IPS-11a (cell line): Measurements from ENCODE around the gene TBC1D10A.

Experiments
- H3K4me3 ChIP-seq: one replicate; pipeline ENCODE4 v1.5.1; 2013; ENCODE audit warnings: low read depth, low read length, control low read depth

Gene TBC1D10A

GRCh38 chr22:30321461-30321860 is 5.3 kb downstream of the TBC1D10A start:
- H3K4me3 ChIP-seq, result no peak overlapping the region

DNA sequence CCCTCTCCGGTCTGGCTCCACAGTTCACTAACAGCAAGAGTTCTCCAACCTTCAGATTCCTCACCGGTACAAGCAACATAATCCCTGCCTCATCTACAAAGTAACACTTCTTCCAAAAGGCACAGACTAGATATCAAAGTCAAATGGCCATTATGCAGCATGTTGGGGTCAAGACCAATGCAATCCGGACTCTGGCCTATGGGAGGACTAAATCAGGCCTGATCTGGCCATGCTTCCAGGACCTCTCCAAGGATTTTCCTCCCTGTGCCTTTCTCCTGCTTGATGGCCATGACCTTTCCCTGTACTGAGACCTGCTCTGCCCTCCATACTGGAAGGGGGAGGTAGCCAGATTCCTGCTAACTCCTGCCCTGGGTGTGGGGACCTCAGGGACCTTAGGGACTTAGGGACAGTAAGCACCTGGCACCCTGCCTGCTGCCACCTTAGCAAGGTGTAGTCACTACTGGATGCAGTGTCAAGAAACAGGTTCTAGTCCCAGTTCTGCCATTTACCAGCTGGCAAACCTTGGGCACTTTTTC is 6.7 kb downstream of the TBC1D10A start:
- no peak overlapping the region for H3K4me3 ChIP-seq

GRCh38 chr22:30318799-30319419 is 7.8 kb downstream of the TBC1D10A start:
- H3K4me3 ChIP-seq, result no peak overlapping the region

GRCh38 chr22:30317778-30318177 is 9.0 kb downstream of the TBC1D10A start:
- no peak overlapping the region for H3K4me3 ChIP-seq

DNA sequence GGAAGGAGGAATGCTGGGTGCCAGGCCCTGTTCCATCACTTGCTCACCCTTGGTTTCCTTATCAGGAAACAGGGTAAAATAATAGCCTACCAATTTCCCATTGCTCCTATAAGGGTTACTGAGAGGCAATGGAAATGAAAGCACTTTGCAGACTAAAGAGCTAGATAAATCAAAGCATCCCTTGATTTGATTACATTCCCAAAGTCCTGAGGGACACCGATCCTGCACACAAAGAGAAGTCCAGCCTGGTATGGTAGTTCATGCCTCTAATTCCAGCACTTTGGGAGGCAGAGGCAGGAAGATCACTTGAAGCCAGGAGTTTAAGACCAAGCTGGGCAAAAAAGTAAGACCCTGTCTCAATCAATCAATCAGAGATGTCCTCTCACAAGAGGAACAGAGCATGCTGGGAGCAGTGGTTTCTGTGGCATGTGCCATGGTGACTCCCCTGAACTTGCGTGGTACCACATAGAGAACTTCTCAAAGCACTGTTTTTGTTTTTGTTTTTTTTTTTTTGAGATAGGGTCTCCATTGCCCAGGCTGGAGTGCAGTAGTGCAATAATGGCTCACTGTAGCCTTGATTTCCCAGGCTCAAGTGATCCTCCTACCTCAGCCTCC is 10.7 kb downstream of the TBC1D10A start:
- no peak overlapping the region for H3K4me3 ChIP-seq

DNA sequence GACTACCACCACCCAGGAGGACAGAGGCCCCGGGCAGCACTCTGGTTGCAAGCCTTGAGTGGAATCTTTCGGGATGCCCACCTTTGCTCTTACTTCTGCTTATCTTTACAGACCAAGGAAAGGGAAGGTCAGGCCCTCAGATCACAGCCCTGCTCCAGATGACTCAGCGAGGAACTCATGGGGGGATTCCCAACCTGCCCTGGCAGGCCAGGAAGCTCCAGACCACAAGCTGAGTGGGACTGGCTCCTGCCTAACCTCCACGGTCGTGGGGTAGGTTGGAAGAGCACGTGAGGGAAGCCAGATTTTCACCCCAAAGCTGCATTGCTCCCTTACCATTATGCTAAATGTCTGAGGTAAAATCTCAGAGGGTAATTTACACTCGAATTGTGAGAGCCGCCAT is 11.8 kb downstream of the TBC1D10A start:
- no peak overlapping the region for H3K4me3 ChIP-seq

- H3K4me3 ChIP-seq, result no peak overlapping the region
Measured at GRCh38 chr22:30313527-30314363, 13.0 kb downstream of the TBC1D10A start.

GRCh38 chr22:30312053-30312452 is 14.7 kb downstream of the TBC1D10A start:
- no peak overlapping the region for H3K4me3 ChIP-seq

DNA sequence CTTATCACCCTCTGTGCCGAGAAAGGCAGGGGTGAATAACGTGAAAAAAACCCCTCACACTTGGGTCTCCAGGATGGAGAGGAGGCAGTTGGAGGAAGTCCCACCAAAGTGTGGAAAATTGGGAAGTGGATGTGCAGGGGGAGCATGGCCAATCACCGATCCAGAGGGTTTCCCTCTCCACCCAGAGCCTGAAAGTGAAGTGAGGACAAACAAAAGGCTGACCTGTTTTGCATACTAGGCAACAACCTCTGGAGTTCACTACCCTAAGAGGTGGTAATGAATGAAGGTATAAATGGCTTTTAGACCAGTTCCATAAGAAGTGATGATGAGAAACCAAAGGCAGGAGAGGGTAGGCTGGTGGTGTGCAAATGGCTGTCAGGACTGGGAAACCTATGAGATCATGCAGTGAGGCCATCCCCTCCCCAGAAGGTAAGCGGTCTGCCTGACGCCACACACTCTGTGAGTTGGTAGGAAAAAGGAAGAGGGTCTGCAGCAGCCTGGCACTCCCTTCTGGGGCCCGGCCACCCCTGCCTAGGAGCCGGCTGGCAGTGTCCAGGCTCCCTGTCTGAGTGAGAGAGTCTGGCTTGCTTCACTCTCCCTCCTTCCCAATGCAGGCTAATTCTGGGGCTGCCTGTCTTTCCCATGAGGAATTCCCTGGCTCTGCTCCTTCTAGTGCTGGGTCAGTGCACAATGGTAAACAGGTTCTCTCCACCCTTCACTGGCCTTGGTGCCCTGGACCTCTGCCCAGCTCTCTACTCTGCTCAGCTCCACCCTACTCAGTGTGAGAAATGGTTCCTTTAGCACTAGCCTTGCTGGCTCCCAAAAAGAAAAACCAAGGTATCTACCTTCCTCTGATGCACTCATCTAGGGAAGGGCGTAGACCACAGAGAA is 15.6 kb downstream of the TBC1D10A start:
- H3K4me3 ChIP-seq, result no peak overlapping the region

DNA sequence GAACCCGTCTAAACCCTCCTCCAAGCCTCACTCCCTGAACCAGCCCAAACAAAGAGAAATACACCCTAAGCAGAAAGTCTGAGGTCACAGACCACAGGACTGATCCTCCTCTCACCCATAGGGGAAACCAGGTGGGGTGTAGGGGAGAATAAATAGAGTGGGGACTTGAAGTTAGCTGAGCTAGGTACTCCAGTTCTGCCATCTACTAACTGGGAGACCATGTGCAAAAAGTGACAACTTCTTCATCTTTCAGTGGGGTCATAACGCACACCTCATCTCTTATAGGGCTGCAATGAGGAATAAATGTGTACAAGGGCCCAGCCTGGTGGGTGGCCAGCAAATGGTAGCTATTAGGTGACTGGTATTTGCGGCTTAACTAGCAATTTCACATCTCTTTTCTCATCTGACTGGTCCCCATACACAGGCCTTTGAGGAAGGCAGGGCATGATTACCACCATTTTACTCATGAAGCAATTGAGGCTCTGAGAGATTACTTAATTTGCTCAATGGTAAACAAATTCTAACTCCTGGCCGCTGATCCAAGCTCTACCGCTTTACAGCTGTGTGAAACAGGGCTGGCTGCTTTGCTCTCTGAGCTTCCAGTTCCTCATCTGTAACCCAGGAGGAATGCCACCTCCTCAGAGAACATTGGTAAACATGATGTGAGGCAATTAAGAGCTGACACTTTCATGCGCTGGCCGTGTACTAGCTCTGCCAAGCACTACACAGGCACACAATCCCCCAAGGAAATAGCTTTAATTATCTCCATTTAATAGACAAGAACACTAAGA is 16.6 kb downstream of the TBC1D10A start:
- no peak overlapping the region for H3K4me3 ChIP-seq

GRCh38 chr22:30308518-30309230 is 18.1 kb downstream of the TBC1D10A start:
- H3K4me3 ChIP-seq, result no peak overlapping the region

GRCh38 chr22:30308093-30308492 is 18.6 kb downstream of the TBC1D10A start:
- no peak overlapping the region for H3K4me3 ChIP-seq

- no peak overlapping the region for H3K4me3 ChIP-seq
Measured at GRCh38 chr22:30307041-30307574, 19.6 kb downstream of the TBC1D10A start.

GRCh38 chr22:30306627-30307011 is 20.1 kb downstream of the TBC1D10A start:
- H3K4me3 ChIP-seq, result no peak overlapping the region

- no peak overlapping the region for H3K4me3 ChIP-seq
Measured at GRCh38 chr22:30305906-30306626, 20.7 kb downstream of the TBC1D10A start.

GRCh38 chr22:30305519-30305905 is 21.2 kb downstream of the TBC1D10A start:
- H3K4me3 ChIP-seq, result no peak overlapping the region

GRCh38 chr22:30304495-30305244 is 22.1 kb downstream of the TBC1D10A start:
- H3K4me3 ChIP-seq, result no peak overlapping the region

DNA sequence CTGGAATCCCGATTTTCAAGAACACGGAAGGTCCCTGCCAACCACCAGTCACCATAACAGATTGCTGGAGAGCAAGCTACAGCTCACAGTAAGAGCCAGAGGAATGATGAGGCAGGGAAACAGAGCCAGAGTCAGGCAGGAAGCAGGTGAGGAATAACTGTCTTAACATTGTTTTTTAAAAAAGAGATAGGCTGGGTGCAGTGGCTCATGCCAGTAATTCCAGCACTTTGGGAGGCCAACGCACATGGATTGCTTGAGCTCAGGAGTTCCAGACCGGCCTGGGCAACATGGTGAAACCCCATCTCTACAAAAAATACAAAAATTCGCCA is 24.0 kb downstream of the TBC1D10A start:
- no peak overlapping the region for H3K4me3 ChIP-seq
